ENCODE measurements around the gene NUCB2.
A peak's percentile ranks its signal among the peaks of the same experiment; 100 is the strongest.

The NUCB2 gene

DNA sequence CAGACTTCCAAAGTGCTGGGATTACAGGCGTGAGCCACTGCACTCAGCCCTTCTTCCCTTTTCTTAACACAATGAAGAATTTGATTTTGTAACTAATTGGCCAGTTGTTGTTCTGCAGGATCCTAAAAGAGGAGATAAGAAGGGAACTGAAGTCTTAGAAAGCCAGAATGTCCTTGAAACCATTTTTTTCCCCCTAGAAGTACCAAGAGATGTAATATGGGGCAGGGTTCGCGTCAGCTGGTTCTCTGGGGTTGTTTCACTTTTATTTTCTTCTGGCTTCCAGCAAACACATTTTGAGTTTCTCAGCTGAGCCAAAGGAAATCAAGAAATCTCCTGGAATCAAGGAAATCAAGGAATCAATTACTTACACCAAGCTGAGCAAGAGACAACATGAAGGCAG is 7.6 kb upstream of the NUCB2 start:
- no peak for DNase-seq (ENCODE audit: extremely low spot score)
- ChIA-PET POLR2A (no interaction called here), CTCF (interaction anchor here (1.7 to 2.0 kb wide), 2 partner anchors 10 to 259 kb away, joined by 3 to 6 read pairs; no protein-coding TSS in a partner anchor)
- TF ChIP-seq, protein P1, sequence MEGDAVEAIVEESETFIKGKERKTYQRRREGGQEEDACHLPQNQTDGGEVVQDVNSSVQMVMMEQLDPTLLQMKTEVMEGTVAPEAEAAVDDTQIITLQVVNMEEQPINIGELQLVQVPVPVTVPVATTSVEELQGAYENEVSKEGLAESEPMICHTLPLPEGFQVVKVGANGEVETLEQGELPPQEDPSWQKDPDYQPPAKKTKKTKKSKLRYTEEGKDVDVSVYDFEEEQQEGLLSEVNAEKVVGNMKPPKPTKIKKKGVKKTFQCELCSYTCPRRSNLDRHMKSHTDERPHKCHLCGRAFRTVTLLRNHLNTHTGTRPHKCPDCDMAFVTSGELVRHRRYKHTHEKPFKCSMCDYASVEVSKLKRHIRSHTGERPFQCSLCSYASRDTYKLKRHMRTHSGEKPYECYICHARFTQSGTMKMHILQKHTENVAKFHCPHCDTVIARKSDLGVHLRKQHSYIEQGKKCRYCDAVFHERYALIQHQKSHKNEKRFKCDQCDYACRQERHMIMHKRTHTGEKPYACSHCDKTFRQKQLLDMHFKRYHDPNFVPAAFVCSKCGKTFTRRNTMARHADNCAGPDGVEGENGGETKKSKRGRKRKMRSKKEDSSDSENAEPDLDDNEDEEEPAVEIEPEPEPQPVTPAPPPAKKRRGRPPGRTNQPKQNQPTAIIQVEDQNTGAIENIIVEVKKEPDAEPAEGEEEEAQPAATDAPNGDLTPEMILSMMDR (IDR thresholded peaks at IDR 0.05; ENCODE audit: control extremely low read depth, extremely low read depth, low read depth, missing control alignments) = no peak

DNA sequence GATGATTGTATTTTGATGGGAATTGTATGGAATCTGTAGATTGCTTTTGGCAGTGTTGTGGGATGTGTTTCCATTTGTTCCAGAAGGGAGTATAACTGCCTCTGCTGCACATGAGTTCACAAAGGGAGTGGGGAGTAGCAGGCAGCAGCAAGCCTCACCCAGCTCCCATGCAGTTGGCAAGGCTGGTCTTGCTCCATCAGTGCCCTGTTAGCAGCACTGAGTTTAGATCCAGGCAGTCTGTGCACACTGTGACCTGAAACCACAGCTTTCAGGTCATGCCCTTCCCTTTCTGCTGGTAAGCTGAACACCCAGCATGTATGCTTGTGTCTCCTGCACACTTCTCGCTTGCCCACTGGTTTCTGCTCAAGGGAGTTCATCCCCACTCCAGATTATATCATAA is 3.7 kb upstream of the NUCB2 start:
- ChIA-PET CTCF (no interaction called here), POLR2A (no interaction called here)
- DNase-seq (ENCODE audit: extremely low spot score) = no peak
- TF ChIP-seq, protein P1 (IDR thresholded peaks at IDR 0.05; ENCODE audit: control extremely low read depth, extremely low read depth, low read depth, missing control alignments) = no peak

DNA sequence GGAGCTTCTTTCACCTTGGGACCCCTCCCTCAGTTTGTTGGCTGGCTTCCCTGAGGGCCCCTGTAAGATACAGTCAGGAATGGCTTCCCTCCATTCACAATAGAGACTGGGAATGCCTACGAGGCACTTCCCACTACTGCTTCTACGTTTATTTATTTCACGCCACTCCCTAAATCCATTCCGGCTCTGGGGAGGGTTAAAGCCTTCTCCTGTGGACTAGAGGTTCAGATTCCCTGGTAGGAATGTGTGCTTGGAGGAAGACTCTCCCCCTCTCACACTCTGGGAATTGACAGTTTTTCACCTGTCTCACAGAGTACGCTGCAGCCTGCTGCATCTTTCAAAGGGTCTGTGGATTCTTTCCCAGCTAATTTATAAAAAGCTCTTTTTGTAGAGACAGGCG is 3.3 kb upstream of the NUCB2 start:
- TF ChIP-seq, protein P1 (IDR thresholded peaks at IDR 0.05; ENCODE audit: control extremely low read depth, extremely low read depth, low read depth, missing control alignments) = no peak
- POLR2A ChIA-PET = no interaction called here
- CTCF ChIA-PET = no interaction called here
- no peak for DNase-seq (ENCODE audit: extremely low spot score)

DNA sequence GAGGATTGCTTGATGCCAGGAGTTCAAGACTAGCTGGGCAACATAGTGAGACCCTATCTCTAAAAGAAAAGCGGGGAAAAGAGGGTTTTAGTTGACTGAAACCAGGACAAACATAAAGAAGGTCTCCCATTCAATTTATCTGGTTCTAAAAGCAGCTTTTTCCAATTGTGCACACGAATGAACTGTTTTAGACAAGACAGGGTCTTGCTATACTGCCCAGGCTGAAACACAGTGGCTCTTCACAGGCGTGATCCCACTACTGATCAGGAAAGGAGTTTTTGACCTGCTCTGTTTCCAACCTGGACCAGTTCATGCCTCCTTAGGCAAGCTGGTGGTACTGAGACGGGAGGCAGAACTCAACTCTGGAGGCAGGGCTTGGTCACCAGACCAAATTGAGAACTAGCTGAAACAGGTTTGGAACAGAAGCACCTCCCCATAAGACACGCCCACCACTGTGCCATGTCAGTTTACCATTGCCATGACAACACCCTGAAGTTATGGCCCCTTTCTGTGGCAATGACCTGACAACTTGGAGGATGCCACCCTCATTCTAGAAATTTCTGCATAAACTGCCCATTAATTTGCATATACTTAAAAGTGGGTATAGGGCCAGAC is 2.8 kb upstream of the NUCB2 start:
- ChIA-PET CTCF (no interaction called here), POLR2A (no interaction called here)
- TF ChIP-seq, protein P1 (IDR thresholded peaks at IDR 0.05; ENCODE audit: control extremely low read depth, extremely low read depth, low read depth, missing control alignments) = no peak
- no peak for DNase-seq (ENCODE audit: extremely low spot score)

DNA sequence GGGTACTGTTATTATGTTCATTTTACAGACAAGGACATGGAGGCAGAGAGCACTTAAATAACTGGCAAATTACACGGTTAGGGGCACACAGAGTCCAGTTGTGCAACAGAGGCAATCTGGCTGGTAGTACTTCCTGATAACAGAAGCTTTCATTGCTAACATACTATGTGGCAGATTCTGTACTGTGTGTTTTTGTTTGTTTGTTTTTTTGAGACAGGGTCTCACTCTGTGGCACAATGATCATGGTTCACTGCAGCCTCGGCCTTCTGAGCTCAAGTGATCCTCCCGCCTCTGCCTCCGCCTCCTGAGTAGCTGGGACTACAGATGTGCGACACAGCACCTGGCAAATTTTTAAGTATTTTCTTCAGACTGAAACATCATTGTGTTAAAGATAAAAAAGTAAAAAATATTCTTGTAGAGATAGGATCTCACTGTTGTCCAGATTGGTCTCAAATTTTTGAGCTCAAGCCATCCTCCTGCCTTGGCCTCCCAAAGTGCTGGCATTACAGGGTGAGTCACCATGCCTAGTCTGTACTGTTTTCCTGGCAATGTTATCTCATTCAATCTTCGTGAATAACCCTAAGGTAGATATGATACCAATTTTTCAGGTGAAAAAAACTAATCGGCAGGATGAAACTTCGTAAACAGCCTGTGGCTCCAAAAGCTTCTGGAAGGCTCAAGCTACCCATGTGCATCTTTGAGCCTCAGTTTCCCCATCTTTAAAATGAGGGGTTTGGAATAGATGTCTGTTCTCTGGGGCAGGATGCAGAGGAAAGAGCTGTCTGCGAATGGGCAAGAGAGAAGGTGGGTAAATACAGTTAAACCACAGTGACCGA is 921 bp upstream of the NUCB2 start:
- no peak for DNase-seq (ENCODE audit: extremely low spot score)
- ChIA-PET CTCF (interaction anchor here (1.0 to 1.6 kb wide), 7 partner anchors 8 to 110 kb away, joined by 3 to 5 read pairs (median 3); no protein-coding TSS in a partner anchor), POLR2A (no interaction called here)
- TF ChIP-seq, protein P1 (IDR thresholded peaks at IDR 0.05; ENCODE audit: control extremely low read depth, extremely low read depth, low read depth, missing control alignments) = no peak

DNA sequence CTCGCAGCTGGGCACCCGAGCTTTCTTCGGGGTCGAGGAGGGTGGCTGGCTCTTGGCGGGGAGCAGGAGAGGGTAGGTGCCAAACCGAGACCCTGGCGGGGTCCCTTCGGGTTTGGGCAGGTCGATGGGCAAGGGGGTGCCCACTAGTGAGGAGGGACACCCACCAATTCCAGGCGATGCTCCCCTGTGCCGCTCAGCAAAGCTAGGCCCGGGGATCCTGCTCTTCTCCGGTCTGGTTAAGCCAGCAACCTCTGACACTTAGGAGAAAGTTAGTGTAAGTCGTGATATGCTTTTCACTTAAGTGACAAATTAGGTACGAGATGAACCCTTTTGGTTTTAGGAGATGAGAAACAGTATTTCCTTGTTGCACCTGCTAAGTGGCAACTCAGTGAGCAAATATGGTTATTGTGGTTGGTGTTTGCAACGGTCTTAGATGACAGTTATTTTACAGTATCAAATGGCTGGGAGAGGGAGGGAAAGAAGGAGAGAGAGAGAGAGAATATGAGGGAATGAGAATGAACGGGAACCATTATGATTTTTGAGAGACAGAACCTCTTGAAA is 565 bp downstream of the NUCB2 start:
- CTCF ChIA-PET = interaction anchor here (1.0 to 2.8 kb wide), 5 partner anchors 10 to 23 kb away, joined by 3 to 9 read pairs (median 4); no protein-coding TSS in a partner anchor
- TF ChIP-seq, protein P1 (IDR thresholded peaks at IDR 0.05; ENCODE audit: control extremely low read depth, extremely low read depth, low read depth, missing control alignments) = no peak
- POLR2A ChIA-PET = interaction anchor here (0.6 to 1.1 kb wide), 2 partner anchors 22 to 77 kb away, joined by 3 to 5 read pairs; no protein-coding TSS in a partner anchor
- DNase-seq (ENCODE audit: extremely low spot score) = peak; percentile 27
